Esophagus (tissue), 2 donors: ENCODE results near the gene OSBPL5. TPM values are rescaled to one million over a fixed set of nuclear protein-coding genes. Genes with fewer than 3 reads are reported as not detected.

Experiments
- H3K27ac ChIP-seq, 2 donors: one replicate each; pipeline ENCODE4 v1.5.1; 2013; ENCODE audit warnings: low read depth in 2 of 2, mild to moderate bottlenecking in 2 of 2, inconsistent platforms in 1 of 2, low read length in 1 of 2, moderate library complexity in 1 of 2
- H3K27me3 ChIP-seq, 2 donors: one replicate each; pipeline ENCODE4 v1.6.1; 2013; ENCODE audit warnings: low read length in 2 of 2, control low read depth in 1 of 2, mild to moderate bottlenecking in 1 of 2; ENCODE audit not compliant: insufficient read depth in 2 of 2, control insufficient read depth in 1 of 2
- H3K36me3 ChIP-seq, 2 donors: one replicate each; pipeline ENCODE4 v1.6.1; 2013; ENCODE audit warnings: low read length in 1 of 2; ENCODE audit not compliant: control insufficient read depth in 2 of 2, insufficient read depth in 2 of 2
- H3K4me1 ChIP-seq, 2 donors: one replicate each; pipeline ENCODE4 v1.6.1; 2013; ENCODE audit warnings: low read length in 1 of 2; ENCODE audit not compliant: control insufficient read depth in 2 of 2, insufficient read depth in 2 of 2
- H3K4me3 ChIP-seq, 2 donors: one replicate each; pipeline ENCODE4 v1.5.1; 2013; ENCODE audit warnings: low read length in 2 of 2, mild to moderate bottlenecking in 2 of 2, low read depth in 1 of 2, moderate library complexity in 1 of 2
- H3K9me3 ChIP-seq, 2 donors: one replicate each; pipeline ENCODE4 v1.6.1; 2013; ENCODE audit warnings: mild to moderate bottlenecking in 2 of 2, low read depth in 1 of 2, low read length in 1 of 2, moderate library complexity in 1 of 2; ENCODE audit not compliant: control insufficient read depth in 2 of 2, insufficient read depth in 1 of 2
- WGBS, 2 donors: extraction: QIAGEN DNeasy Blood & Tissue Kit; methylation state at CpG; one replicate each; pipeline ENCODE4 v1.1.7; 2013; 5-methylcytosine and 5-hydroxymethylcytosine counted together
- polyA plus RNA-seq, 2 donors: library from polyadenylated mRNA; stranded (reverse); fragments of 200-250 nt; gene quantifications; one replicate each; pipeline ENCODE4 v1.2.3, GENCODE V29; 2013
- donor health status: healthy with polysubstance abuse.
- donor health status: Bipolar disorder and iron deficiency.

Gene OSBPL5
- polyA plus RNA-seq, 2 donors = 10.4 to 12.6 TPM

DNA sequence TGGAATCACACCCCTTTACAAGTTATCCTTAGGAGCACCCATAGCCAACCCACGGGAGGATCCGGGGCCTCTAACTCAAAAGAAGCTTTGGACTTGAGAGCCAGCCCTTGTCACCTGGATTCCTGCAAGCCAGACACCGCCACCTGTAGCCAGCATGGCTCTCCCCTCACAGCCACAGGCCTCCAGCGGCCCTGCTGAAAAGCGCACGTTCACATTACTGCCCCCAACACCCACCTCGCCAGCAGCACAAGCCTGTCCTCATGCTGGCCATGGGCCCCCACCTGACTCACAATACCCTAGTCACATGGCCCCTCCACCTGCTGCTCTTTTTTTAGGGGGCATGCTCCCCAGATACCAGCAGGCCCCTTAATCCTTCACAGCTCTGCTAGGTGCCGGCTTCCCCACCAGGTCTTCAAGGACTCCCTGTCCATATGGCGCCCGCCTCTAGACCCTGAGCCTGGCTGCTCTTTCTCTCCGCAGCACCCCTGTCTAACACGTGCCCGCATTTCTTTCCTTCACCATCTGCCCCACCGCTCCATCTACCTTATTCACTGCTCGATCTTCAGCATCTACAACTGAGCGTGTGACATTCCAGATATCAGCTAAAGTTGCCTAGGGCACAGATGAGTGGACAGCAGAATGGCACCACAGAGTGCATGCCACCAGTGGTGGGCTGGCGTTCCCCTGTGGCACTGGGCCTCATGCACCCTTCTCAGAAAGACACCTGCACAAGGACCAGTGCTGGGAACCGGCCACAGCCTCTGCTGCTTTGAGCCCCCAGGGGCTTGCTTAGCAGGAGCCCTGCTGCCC lies 114.5 kb downstream of the OSBPL5 start:
- peak overlapping the region; percentile 42 to 62 for H3K27ac ChIP-seq
- H3K9me3 ChIP-seq = no peaks in the 10 kb centered on the region
- no peaks in the 10 kb centered on the region for H3K27me3 ChIP-seq
- 88 to 91% methylated on average over 18 of the region's 18 CpGs for WGBS, 2 donors
- no peak overlapping the region for H3K4me3 ChIP-seq
- H3K36me3 ChIP-seq = peaks cover 0 to 13% of the 10 kb centered on the region in 2 donors
- peaks cover 8 to 10% of the 10 kb centered on the region in 2 donors for H3K4me1 ChIP-seq

DNA sequence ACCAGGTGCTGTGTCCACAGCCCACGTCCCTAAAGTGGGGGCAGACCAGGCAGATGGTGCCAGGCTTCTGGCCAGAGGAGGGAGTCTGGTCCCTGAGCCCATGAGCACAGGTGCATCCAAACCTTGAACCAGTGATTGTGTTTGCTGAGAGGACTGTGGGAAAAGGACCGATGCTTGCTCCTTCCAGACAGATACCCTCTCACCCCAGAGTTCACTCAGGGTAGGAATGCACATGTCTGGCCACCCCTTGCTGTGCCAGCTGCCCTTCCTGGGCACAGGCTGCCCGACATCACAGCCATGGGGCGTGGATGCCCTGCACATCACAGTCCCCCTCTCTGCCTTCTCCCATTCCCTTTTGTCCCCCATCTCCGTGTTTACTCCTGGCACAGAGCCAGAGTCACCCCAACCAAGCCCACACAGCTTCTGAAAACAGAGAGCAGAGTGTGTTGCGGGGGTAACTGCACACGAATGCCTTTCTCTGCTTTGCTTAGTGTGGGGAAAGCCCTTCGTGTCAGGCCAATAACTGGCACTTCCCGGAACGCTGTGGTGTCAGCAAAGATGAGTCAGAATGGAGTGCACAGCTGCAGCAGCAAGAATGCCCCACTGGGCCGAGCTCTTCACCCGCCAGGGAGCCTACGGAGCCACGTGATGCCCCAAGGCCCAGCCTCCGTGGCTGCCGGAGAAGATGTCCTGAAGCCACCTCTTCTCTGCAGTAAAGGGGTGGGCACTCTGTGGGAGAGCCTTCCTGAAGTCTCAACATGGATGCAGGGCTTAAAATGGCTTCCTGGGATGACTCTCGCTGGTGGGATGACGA lies 115.5 kb downstream of the OSBPL5 start:
- H3K27ac ChIP-seq = peak overlapping the region; percentile 42 to 68
- 30 to 33% methylated on average over 18 of the region's 18 CpGs for WGBS, 2 donors
- peaks cover 8 to 10% of the 10 kb centered on the region in 2 donors for H3K4me1 ChIP-seq
- no peaks in the 10 kb centered on the region for H3K9me3 ChIP-seq
- H3K4me3 ChIP-seq = no peak overlapping the region
- H3K27me3 ChIP-seq = no peaks in the 10 kb centered on the region
- peaks cover 0 to 19% of the 10 kb centered on the region in 2 donors for H3K36me3 ChIP-seq

DNA sequence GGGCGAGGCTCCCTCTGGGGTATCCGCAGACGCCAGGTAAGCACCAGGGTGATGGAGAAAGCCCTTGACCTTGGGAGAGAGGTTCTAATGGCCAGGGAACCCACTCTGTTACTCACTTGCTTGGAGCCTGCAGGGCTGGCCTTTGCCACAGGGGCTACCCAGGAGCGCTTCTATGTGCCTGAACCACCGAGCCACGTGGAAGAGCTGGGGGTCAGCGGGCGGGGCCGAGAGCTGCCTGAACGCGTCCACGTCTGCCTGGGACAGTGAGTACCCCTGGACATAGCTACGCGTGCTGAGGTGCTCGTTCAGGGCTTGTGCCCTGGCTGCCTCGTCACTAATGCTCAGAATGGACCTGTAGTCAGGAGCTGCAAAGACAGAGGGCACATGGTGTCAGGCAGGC lies 117.5 kb downstream of the OSBPL5 start:
- peaks cover 0 to 18% of the 10 kb centered on the region in 2 donors for H3K36me3 ChIP-seq
- H3K4me1 ChIP-seq = peaks cover 8 to 14% of the 10 kb centered on the region in 2 donors

DNA sequence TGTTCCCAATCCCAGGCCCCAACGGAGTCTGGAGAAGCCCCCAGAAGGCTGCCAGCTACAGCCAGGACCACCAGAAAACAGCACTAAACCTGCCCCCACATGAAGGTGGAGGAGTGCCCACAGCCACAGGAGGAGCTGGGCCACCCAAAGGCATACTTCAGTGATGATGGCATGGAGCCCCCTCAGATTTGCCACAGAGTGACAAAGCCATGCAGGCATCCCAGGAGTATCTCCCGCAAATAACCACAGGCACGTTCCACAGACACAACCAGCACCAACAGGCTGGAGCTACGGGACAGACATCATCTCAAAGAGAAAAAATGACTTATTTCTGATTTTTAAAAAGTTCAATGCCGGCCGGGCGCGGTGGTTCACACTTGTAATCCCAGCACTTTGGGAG lies 118.5 kb downstream of the OSBPL5 start:
- no peak overlapping the region for H3K4me3 ChIP-seq
- no peaks in the 10 kb centered on the region for H3K27me3 ChIP-seq
- peaks cover 0 to 22% of the 10 kb centered on the region in 2 donors for H3K36me3 ChIP-seq
- H3K27ac ChIP-seq = no peak overlapping the region
- peaks cover 8 to 18% of the 10 kb centered on the region in 2 donors for H3K4me1 ChIP-seq
- no peaks in the 10 kb centered on the region for H3K9me3 ChIP-seq
- 87 to 88% methylated on average over 8 of the region's 8 CpGs for WGBS, 2 donors

More for the DNA sequence above, 117.5 kb downstream of the OSBPL5 start:
- H3K9me3 ChIP-seq = no peaks in the 10 kb centered on the region
- WGBS, 2 donors = 89 to 90% methylated on average over 16 of the region's 16 CpGs
- no peak overlapping the region for H3K27ac ChIP-seq
- H3K27me3 ChIP-seq = no peaks in the 10 kb centered on the region
- H3K4me3 ChIP-seq = no peak overlapping the region

DNA sequence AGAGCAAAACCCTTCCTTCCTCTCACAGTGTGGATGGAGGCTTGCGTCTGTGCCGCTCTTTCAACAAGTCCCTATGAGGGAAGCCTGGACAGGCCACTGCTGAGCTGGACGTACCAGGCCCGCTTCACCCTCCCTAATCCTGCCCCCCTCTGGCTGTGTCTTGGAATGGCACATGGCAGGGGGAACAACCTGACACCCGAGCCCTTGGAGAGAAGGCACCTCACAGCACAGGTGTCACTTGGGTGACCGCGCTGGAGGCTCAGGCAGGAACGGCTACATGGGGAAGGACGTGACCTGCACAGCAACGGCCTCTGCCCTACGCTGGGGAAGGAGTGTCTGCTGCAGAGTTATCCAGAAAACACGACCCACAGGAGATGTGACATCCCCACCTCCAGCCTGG lies 118.9 kb downstream of the OSBPL5 start:
- WGBS, 2 donors = 86 to 92% methylated on average over 12 of the region's 12 CpGs
- no peaks in the 10 kb centered on the region for H3K9me3 ChIP-seq
- no peaks in the 10 kb centered on the region for H3K27me3 ChIP-seq
- H3K4me3 ChIP-seq = no peak overlapping the region
- no peak overlapping the region for H3K27ac ChIP-seq
- peaks cover 8 to 19% of the 10 kb centered on the region in 2 donors for H3K4me1 ChIP-seq
- peaks cover 0 to 25% of the 10 kb centered on the region in 2 donors for H3K36me3 ChIP-seq

DNA sequence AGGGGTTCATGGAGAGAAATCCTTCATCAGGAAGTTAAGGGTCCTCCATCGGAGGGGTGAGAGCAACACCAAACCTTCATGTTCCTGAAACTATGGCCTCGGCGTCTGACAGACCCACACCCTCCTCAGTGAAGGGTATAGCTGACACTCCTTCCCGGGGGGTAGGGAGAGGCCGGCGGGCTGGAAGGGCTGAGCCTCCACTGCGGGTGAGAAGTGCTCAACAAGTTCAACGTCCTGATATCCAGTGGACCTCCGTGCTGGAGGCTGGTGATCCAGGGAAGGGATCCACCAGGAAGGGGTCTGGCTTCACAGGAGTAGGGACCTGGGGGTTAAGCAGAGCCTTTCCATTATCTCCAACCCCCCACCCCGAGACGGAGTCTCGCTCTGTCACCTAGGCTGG lies 120.2 kb downstream of the OSBPL5 start:
- no peaks in the 10 kb centered on the region for H3K9me3 ChIP-seq
- H3K27me3 ChIP-seq = no peaks in the 10 kb centered on the region
- no peak overlapping the region for H3K27ac ChIP-seq
- 94 to 98% methylated on average over 12 of the region's 12 CpGs for whole genome bisulfite sequencing, 2 donors
- H3K36me3 ChIP-seq = peaks cover 0 to 28% of the 10 kb centered on the region in 2 donors
- peaks cover 4 to 15% of the 10 kb centered on the region in 2 donors for H3K4me1 ChIP-seq
- no peak overlapping the region for H3K4me3 ChIP-seq

DNA sequence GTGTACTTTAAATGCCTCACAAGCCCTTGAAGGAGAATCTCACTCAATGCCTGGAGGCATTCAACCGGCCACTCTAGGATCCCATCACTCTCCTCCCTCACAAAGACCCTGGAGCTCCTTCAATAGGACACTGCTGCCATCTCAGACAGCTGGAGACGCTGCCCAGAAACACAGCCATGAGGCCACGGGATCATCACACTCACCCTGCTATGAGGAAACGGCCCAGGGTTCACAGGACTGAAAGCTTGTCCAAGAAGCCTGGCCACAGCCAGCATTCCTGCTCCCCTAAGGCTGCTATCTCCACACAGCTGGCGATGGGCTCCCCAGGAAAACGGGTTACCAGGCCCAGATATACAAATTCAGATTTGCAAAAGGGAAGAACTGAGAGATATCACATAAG lies 121.1 kb downstream of the OSBPL5 start:
- Histone ChIP-seq H3K27me3 (no peaks in the 10 kb centered on the region), H3K36me3 (peaks cover 0 to 33% of the 10 kb centered on the region in 2 donors), H3K4me1 (peaks cover 4 to 9% of the 10 kb centered on the region in 2 donors), H3K9me3 (no peaks in the 10 kb centered on the region), H3K4me3 (no peak overlapping the region), H3K27ac (no peak overlapping the region)
- 79 to 82% methylated on average over 6 of the region's 6 CpGs for WGBS, 2 donors

DNA sequence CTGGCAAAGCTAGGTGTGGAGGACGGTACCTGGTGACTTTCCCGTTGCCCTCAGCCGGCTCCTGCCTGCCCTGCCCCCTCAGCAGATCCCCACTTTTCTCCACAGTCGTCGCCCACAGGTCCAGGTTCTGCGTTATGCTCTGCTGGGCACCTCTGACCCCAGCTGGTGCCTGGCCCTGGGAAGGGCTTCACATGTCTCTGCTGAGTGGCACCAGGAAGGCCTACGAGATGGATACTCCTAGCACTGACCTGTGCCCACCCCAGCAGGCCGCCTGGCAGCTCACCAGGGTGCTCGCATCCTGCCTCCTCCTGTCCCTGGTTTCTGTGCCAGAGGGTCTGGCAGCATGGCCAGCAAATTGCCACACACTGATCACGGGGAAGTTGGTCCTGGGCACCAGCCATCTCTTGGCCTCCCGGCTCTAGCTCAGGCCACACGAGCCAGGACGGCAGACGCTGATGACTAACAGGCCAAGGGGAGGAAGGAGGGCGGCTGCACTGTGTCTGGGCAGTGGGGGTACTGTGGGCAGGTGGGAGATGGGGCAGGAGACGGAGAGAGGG lies 121.7 kb downstream of the OSBPL5 start:
- Histone ChIP-seq H3K27me3 (no peaks in the 10 kb centered on the region), H3K9me3 (no peaks in the 10 kb centered on the region), H3K4me3 (no peak overlapping the region), H3K36me3 (peaks cover 0 to 36% of the 10 kb centered on the region in 2 donors), H3K4me1 (peaks cover 0 to 9% of the 10 kb centered on the region in 2 donors), H3K27ac (peak overlapping the region in 1 of 2 donors; percentile 22)
- WGBS, 2 donors = 64 to 81% methylated on average over 16 of the region's 16 CpGs

DNA sequence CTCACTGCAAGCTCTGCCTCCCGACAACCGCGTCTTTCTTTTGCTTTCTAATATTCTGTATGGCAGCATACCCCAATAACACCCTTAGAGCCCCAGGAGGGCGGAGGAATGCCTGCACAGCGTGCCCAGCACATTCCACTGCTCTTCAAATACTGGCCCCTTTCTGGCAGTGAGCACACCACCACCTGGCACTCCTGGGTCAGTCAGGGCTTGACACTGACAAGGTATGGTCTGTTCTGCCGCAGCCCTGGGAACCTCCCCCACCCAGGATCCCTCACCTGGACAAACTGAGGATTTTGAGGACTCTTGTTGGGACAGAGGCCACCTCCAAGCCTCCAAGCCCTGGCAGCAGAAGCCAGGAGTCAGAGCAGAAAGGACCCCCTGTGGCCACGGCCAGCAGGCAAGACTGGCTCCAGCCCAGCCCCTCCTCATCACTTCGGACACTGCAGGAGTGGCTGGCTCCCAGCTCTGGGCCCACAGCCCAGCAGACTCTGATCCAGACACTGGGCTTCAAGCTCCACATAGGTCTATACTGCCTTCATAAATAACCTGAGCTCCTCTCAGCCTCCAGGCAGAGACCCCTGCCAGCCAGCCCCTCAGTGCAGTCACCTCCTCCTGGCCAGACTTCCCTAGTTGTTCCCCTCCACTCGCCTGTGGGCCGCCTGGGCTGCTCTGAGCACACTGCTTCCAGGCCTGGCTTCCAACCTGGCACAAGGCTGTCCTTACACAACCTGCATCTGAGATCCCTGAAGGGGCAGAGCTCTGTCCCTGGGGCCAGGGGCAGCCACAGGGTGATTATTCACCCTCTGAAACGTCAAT lies 122.4 kb downstream of the OSBPL5 start:
- WGBS, 2 donors = 76% methylated on average over 11 of the region's 11 CpGs
- Histone ChIP-seq H3K9me3 (no peaks in the 10 kb centered on the region), H3K4me3 (no peak overlapping the region), H3K27ac (no peak overlapping the region), H3K27me3 (no peaks in the 10 kb centered on the region), H3K36me3 (peaks cover 7 to 42% of the 10 kb centered on the region in 2 donors), H3K4me1 (peaks cover 2 to 12% of the 10 kb centered on the region in 2 donors)
